ENCODE measurements around the gene ITGB4. TPM values are rescaled to one million over a fixed set of nuclear protein-coding genes. Genes with fewer than 3 reads are reported as not detected.

The ITGB4 gene
- total and polyA plus RNA-seq, 4 donors: 7.5 to 69.5 (median 27.1) TPM

DNA sequence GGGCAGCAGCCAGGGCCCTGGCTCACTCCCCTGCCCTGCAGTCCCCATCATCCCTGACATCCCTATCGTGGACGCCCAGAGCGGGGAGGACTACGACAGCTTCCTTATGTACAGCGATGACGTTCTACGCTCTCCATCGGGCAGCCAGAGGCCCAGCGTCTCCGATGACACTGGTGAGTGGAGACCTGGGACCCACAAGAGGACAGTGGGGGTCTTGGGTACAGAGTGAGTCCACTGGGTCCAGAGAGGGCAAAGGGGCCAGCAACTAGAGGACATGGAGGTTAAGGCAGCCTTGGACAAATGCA, 31.1 kb downstream of the ITGB4 start:
- intact Hi-C loops (cut with DNase I): loop anchor here in 1 of 2 donors (5.0 kb wide), 1 partner anchor 75 kb away; no protein-coding TSS in a partner anchor
- Histone ChIP-seq H3K9me3 (ENCODE audit: control insufficient read depth, low read length) (no peaks in the 10 kb centered on the region), H3K27me3 (ENCODE audit: control insufficient read depth in 1 of 2, insufficient read depth in 2 of 2, low read length in 1 of 2) (no peaks in the 10 kb centered on the region), H3K4me1 (ENCODE audit: control insufficient read depth in 1 of 2, insufficient read depth in 2 of 2, low read length in 2 of 2) (no peaks in the 10 kb centered on the region), H3K4me3 (ENCODE audit: low read length in 2 of 2) (no peak overlapping the region), H3K27ac (ENCODE audit: low read depth in 1 of 2, low read length in 2 of 2) (no peak overlapping the region), H3K36me3 (ENCODE audit: control insufficient read depth in 1 of 2, insufficient read depth in 2 of 2, low read length in 1 of 2) (no peaks in the 10 kb centered on the region)
- DNase-seq (no peak), ATAC-seq (ENCODE audit: low FRiP score) (no peak)
- 91 to 92% methylated on average over 10 of the region's 10 CpGs for WGBS, 2 donors

DNA sequence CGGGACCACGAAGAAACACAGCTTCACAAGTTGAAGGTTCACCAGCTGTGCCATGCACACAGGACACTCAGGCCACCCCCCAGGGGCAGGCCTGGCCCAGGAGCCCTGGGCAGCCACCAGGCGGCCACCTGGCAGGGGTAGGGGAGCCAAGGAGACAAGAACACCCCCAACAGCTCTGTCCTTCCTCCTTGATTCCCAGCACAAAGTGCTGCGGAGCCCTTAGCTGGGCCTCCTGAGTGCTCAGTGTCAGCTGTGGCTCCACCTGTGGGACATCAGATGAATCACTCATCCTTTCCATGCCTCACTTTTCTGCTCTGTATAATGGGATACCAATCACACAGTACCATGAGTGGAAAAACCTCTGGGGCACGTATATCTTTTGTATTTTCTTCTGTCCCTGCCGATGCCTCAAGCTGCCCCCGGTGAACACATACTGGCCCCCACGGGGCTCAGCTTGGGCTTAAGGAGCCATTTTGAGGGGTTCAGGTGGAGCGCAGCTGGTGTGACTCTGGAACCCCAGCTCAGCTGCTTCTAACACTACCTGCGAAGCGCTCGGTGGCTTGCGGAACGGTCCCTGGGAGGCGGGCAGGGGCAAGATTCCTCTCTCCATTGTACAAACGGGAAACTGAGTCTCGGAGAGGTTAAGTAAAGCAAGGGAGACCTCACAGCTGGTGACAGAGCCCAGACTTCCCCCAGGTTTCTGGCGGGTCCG, 31.7 kb downstream of the ITGB4 start:
- WGBS, 2 donors: 71 to 72% methylated on average over 19 of the region's 19 CpGs
- Histone ChIP-seq H3K36me3 (ENCODE audit: control insufficient read depth in 1 of 2, insufficient read depth in 2 of 2, low read length in 1 of 2) (no peaks in the 10 kb centered on the region), H3K27ac (ENCODE audit: low read depth in 1 of 2, low read length in 2 of 2) (no peak overlapping the region), H3K4me3 (ENCODE audit: low read length in 2 of 2) (no peak overlapping the region), H3K4me1 (ENCODE audit: control insufficient read depth in 1 of 2, insufficient read depth in 2 of 2, low read length in 2 of 2) (no peaks in the 10 kb centered on the region), H3K9me3 (ENCODE audit: control insufficient read depth, low read length) (no peaks in the 10 kb centered on the region), H3K27me3 (ENCODE audit: control insufficient read depth in 1 of 2, insufficient read depth in 2 of 2, low read length in 1 of 2) (no peaks in the 10 kb centered on the region)
- DNase-seq (peak in 1 of 2 donors; percentile 77), ATAC-seq (ENCODE audit: low FRiP score) (no peak)
- intact Hi-C loops (cut with DNase I): loop anchor here in 1 of 2 donors (5.0 kb wide), 1 partner anchor 74 kb away; no protein-coding TSS in a partner anchor

DNA sequence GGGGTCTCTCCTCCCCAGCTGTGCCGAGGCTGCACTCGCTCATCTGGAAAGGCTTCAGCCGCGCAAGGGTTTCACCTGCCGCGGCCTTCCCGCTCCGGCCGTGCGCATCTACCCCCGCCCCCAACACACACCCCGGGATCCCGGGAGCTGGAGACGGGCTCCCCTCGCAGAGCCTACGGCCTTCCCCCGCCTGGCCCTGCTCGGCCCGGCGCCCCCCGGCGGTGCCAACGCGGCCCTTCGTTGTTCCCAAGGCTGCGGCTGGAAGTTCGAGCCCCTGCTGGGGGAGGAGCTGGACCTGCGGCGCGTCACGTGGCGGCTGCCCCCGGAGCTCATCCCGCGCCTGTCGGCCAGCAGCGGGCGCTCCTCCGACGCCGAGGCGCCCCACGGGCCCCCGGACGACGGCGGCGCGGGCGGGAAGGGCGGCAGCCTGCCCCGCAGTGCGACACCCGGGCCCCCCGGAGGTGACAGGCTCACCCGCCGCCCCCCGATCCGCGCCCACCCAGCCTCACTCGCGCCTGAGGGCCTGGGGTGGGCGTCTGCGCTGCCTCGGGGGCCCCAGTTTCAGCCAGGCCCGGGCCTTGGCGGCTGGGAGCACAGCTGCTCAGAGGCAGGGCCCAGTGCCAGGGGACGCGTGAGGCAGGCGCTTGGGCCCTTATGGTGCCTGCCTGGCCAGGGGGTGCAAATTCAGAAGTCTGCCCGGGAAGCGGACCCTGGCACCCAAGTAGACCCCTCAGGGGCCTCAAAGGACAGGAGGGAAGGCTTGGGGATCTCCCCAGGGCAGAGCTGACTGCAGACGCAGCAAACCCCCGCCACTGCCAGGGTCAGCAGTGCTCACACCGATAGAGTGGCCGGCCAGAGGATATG, 32.5 kb downstream of the ITGB4 start:
- Histone ChIP-seq H3K27me3 (ENCODE audit: control insufficient read depth in 1 of 2, insufficient read depth in 2 of 2, low read length in 1 of 2) (no peaks in the 10 kb centered on the region), H3K4me3 (ENCODE audit: low read length in 2 of 2) (peak overlapping the region in 1 of 2 donors; percentile 4), H3K4me1 (ENCODE audit: control insufficient read depth in 1 of 2, insufficient read depth in 2 of 2, low read length in 2 of 2) (no peaks in the 10 kb centered on the region), H3K36me3 (ENCODE audit: control insufficient read depth in 1 of 2, insufficient read depth in 2 of 2, low read length in 1 of 2) (no peaks in the 10 kb centered on the region), H3K27ac (ENCODE audit: low read depth in 1 of 2, low read length in 2 of 2) (no peak overlapping the region), H3K9me3 (ENCODE audit: control insufficient read depth, low read length) (no peaks in the 10 kb centered on the region)
- DNase-seq (peak; percentile 83 to 91), ATAC-seq (ENCODE audit: low FRiP score) (peak; percentile 62)
- intact Hi-C loops (cut with DNase I): loop anchor here in 1 of 2 donors (5.0 kb wide), 1 partner anchor 74 kb away; no protein-coding TSS in a partner anchor
- 5% methylated on average over 47 to 76 of the region's 76 CpGs for WGBS, 2 donors

DNA sequence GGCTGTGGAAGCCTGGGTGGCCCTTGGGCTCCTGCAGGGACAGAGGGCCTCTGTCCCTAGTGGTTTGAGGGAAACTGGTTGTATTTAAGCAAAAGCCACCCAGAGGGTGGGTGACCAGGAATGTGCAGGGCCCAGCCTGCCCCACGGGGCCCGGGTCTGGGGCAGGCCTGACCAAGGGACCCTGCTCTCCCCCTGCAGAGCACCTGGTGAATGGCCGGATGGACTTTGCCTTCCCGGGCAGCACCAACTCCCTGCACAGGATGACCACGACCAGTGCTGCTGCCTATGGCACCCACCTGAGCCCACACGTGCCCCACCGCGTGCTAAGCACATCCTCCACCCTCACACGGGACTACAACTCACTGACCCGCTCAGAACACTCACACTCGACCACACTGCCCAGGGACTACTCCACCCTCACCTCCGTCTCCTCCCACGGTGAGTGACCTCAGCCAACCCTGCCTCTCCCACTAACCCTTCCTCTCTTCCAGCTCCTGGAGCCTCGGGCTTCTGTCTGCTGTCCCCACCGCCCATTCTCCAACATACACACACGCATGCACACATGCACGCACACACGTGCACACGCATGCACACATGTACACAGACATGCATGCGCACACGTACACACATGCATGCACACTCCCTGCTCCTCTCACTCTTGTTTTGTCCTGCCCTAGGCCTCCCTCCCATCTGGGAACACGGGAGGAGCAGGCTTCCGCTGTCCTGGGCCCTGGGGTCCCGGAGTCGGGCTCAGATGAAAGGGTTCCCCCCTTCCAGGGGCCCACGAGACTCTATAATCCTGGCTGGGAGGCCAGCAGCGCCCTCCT, 33.3 kb downstream of the ITGB4 start:
- H3K4me3 ChIP-seq (ENCODE audit: low read length in 2 of 2): no peak overlapping the region
- intact Hi-C loops (cut with DNase I): loop anchor here in 1 of 2 donors (5.0 kb wide), 1 partner anchor 73 kb away; no protein-coding TSS in a partner anchor
- ATAC-seq (ENCODE audit: low FRiP score) (no peak), DNase-seq (peak in 1 of 2 donors; percentile 75)
- no peak overlapping the region for H3K27ac ChIP-seq (ENCODE audit: low read depth in 1 of 2, low read length in 2 of 2)
- no peaks in the 10 kb centered on the region for H3K36me3 ChIP-seq (ENCODE audit: control insufficient read depth in 1 of 2, insufficient read depth in 2 of 2, low read length in 1 of 2)
- H3K27me3 ChIP-seq (ENCODE audit: control insufficient read depth in 1 of 2, insufficient read depth in 2 of 2, low read length in 1 of 2): no peaks in the 10 kb centered on the region
- no peaks in the 10 kb centered on the region for H3K4me1 ChIP-seq (ENCODE audit: control insufficient read depth in 1 of 2, insufficient read depth in 2 of 2, low read length in 2 of 2)
- 78 to 82% methylated on average over 27 of the region's 27 CpGs for WGBS, 2 donors
- H3K9me3 ChIP-seq (ENCODE audit: control insufficient read depth, low read length): no peaks in the 10 kb centered on the region

DNA sequence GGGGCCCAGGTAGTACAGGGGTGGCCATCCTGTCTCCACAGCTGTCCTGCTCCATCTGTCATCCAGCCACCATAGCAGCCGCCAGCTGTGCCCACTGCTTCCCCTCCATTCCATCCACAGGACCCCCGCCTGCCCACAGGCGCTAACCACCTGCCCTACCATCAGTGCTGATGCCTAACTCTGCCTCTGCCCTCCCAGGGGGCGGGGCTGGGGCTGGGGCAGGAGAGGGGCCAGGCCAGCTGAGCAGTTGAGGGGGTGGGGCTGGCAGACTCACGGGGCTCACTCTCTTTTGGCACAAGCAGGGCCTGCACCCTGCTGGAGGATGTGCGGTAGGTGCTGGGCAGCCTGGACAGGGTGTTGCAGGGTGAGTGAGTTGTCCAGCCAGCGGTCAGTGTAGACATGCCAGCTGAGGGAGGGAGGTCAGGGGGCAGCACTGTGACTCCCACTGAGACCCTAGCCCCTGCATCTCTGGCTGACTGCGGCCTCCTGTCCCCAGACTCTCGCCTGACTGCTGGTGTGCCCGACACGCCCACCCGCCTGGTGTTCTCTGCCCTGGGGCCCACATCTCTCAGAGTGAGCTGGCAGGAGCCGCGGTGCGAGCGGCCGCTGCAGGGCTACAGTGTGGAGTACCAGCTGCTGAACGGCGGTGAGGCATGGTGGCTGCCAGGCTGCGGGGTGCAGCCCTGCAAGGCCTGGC, 34.1 kb downstream of the ITGB4 start:
- Histone ChIP-seq H3K36me3 (ENCODE audit: control insufficient read depth in 1 of 2, insufficient read depth in 2 of 2, low read length in 1 of 2) (no peaks in the 10 kb centered on the region), H3K27ac (ENCODE audit: low read depth in 1 of 2, low read length in 2 of 2) (no peak overlapping the region), H3K4me1 (ENCODE audit: control insufficient read depth in 1 of 2, insufficient read depth in 2 of 2, low read length in 2 of 2) (no peaks in the 10 kb centered on the region), H3K4me3 (ENCODE audit: low read length in 2 of 2) (no peak overlapping the region), H3K9me3 (ENCODE audit: control insufficient read depth, low read length) (no peaks in the 10 kb centered on the region), H3K27me3 (ENCODE audit: control insufficient read depth in 1 of 2, insufficient read depth in 2 of 2, low read length in 1 of 2) (no peaks in the 10 kb centered on the region)
- WGBS, 2 donors: 79 to 80% methylated on average over 20 of the region's 20 CpGs
- intact Hi-C loops (cut with DNase I): no loop called here
- DNase-seq: peak in 1 of 2 donors; percentile 74
- ATAC-seq (ENCODE audit: low FRiP score): peak; percentile 5

DNA sequence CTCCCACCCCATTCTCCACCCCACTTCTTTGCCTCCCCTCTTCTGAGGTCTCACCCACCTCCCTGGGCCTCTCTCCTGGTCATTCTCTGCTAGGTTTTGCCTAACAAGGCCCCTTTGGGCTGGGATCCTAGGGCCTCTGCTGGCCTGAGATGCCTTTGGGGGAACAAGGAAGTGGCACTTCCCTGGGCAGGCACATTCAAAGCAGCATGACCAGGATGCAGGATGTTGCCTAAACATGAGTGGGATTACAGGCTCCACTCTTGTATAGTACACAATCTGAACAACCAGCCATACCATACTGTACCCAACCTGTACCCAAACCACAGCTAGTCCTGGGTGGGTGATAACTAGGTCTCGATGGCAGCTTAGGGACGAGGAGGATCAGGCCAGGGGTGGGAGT, 34.7 kb downstream of the ITGB4 start:
- no peaks in the 10 kb centered on the region for H3K9me3 ChIP-seq (ENCODE audit: control insufficient read depth, low read length)
- no peak overlapping the region for H3K27ac ChIP-seq (ENCODE audit: low read depth in 1 of 2, low read length in 2 of 2)

DNA sequence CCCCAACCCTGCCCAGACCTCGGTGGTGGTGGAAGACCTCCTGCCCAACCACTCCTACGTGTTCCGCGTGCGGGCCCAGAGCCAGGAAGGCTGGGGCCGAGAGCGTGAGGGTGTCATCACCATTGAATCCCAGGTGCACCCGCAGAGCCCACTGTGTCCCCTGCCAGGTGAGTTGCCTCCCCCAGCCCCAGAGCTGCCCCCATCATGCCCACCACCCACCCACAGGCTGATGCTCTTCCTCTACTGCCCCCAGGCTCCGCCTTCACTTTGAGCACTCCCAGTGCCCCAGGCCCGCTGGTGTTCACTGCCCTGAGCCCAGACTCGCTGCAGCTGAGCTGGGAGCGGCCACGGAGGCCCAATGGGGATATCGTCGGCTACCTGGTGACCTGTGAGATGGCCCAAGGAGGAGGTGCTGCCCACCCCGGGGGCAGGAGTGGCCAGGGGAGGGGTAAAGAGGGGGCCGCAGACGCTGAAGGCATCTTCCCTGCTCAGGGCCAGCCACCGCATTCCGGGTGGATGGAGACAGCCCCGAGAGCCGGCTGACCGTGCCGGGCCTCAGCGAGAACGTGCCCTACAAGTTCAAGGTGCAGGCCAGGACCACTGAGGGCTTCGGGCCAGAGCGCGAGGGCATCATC, 35.3 kb downstream of the ITGB4 start:
- H3K9me3 ChIP-seq (ENCODE audit: control insufficient read depth, low read length): no peaks in the 10 kb centered on the region
- H3K4me1 ChIP-seq (ENCODE audit: control insufficient read depth in 1 of 2, insufficient read depth in 2 of 2, low read length in 2 of 2): no peaks in the 10 kb centered on the region
- ATAC-seq (ENCODE audit: low FRiP score): no peak
- H3K27me3 ChIP-seq (ENCODE audit: control insufficient read depth in 1 of 2, insufficient read depth in 2 of 2, low read length in 1 of 2): no peaks in the 10 kb centered on the region
- WGBS, 2 donors: 88 to 89% methylated on average over 28 to 29 of the region's 29 CpGs
- intact Hi-C loops (cut with DNase I): no loop called here
- no peak overlapping the region for H3K4me3 ChIP-seq (ENCODE audit: low read length in 2 of 2)
- no peaks in the 10 kb centered on the region for H3K36me3 ChIP-seq (ENCODE audit: control insufficient read depth in 1 of 2, insufficient read depth in 2 of 2, low read length in 1 of 2)
- DNase-seq: peak in 1 of 2 donors; percentile 76
- no peak overlapping the region for H3K27ac ChIP-seq (ENCODE audit: low read depth in 1 of 2, low read length in 2 of 2)

More for the DNA sequence above, 34.7 kb downstream of the ITGB4 start:
- Histone ChIP-seq H3K4me3 (ENCODE audit: low read length in 2 of 2) (no peak overlapping the region), H3K36me3 (ENCODE audit: control insufficient read depth in 1 of 2, insufficient read depth in 2 of 2, low read length in 1 of 2) (no peaks in the 10 kb centered on the region), H3K4me1 (ENCODE audit: control insufficient read depth in 1 of 2, insufficient read depth in 2 of 2, low read length in 2 of 2) (no peaks in the 10 kb centered on the region), H3K27me3 (ENCODE audit: control insufficient read depth in 1 of 2, insufficient read depth in 2 of 2, low read length in 1 of 2) (no peaks in the 10 kb centered on the region)
- DNase-seq (no peak), ATAC-seq (ENCODE audit: low FRiP score) (no peak)
- 91 to 96% methylated on average over 2 of the region's 2 CpGs for WGBS, 2 donors
- intact Hi-C loops (cut with DNase I): no loop called here
